ENCODE results near the gene NLN.

NLN gene

GRCh38 chr5:65876970-65877369 is 155.0 kb downstream of the NLN start:
- DNase-seq: no peak
